Measurements from ENCODE around the gene MEIS1.

MEIS1 gene

GRCh38 chr2:66569321-66569851 lies 134.5 kb downstream of the MEIS1 start (continued):
- TF ChIP-seq ZNF157 (tag by site-specific recombination; IDR thresholded peaks at IDR 0.05) (no peak), ZNF558 (tag by site-specific recombination; IDR thresholded peaks at IDR 0.05) (no peak), MYNN (tag by site-specific recombination; IDR thresholded peaks at IDR 0.05; ENCODE audit: borderline replicate concordance) (no peak), BCL6B (tag by site-specific recombination; IDR thresholded peaks at IDR 0.05) (peak; percentile 33; the same call in 1 of the 2 replicates), ZNF354C (tag by site-specific recombination; IDR thresholded peaks at IDR 0.05; ENCODE audit: borderline replicate concordance, low read depth) (no peak), ZNF610 (tag by site-specific recombination; IDR thresholded peaks at IDR 0.05; ENCODE audit: borderline replicate concordance) (no peak), ZNF514 (tag by site-specific recombination; IDR thresholded peaks at IDR 0.05) (no peak), ZNF121 (tag by site-specific recombination; IDR thresholded peaks at IDR 0.05) (no peak), ZNF426 (tag by site-specific recombination; IDR thresholded peaks at IDR 0.05) (no peak), KLF8 (tag by site-specific recombination; IDR thresholded peaks at IDR 0.05) (no peak), ZNF214 (tag by site-specific recombination; IDR thresholded peaks at IDR 0.05; ENCODE audit: borderline replicate concordance) (no peak), ZSCAN23 (tag by site-specific recombination; IDR thresholded peaks at IDR 0.05) (no peak), ZNF596 (tag by site-specific recombination; IDR thresholded peaks at IDR 0.05) (no peak), ZNF280C (tag by site-specific recombination; IDR thresholded peaks at IDR 0.05) (no peak), SALL2 (tag by site-specific recombination; IDR thresholded peaks at IDR 0.05; ENCODE audit: borderline replicate concordance) (no peak), ZSCAN30 (tag by site-specific recombination; IDR thresholded peaks at IDR 0.05) (no peak), ZNF561 (tag by site-specific recombination; IDR thresholded peaks at IDR 0.05; ENCODE audit: borderline replicate concordance) (peak; percentile 44; the same call in 1 of the 2 replicates), ZBTB8A (tag by site-specific recombination; IDR thresholded peaks at IDR 0.05) (no peak), SP2 (tag by site-specific recombination; IDR thresholded peaks at IDR 0.05) (no peak), ZNF670 (tag by site-specific recombination; IDR thresholded peaks at IDR 0.05; ENCODE audit: low read depth) (no peak), TRIM28 (IDR thresholded peaks at IDR 0.05; ENCODE audit: borderline replicate concordance, low read length) (peak; percentile 90), ZBTB17 (tag by site-specific recombination; IDR thresholded peaks at IDR 0.05) (peak; percentile 68), ZNF555 (tag by site-specific recombination; conservative IDR thresholded peaks at IDR 0.05) (no peak), ZNF571 (tag by site-specific recombination; IDR thresholded peaks at IDR 0.05) (no peak), ZEB2 (tag by site-specific recombination; IDR thresholded peaks at IDR 0.05) (no peak), REST (tag by site-specific recombination; IDR thresholded peaks at IDR 0.05) (no peak), PRDM10 (tag by site-specific recombination; IDR thresholded peaks at IDR 0.05) (0 out of 2 replicates have a peak, but pooled peaks have one; percentile 13), ZNF2 (tag by site-specific recombination; IDR thresholded peaks at IDR 0.05) (0 out of 2 replicates have a peak, but pooled peaks have one; percentile 20), ZNF335 (tag by site-specific recombination; conservative IDR thresholded peaks at IDR 0.05) (no peak), ZNF138 (tag by site-specific recombination; IDR thresholded peaks at IDR 0.05; ENCODE audit: borderline replicate concordance) (no peak), OSR2 (tag by site-specific recombination; IDR thresholded peaks at IDR 0.05) (peak; percentile 50; the same call in 1 of the 2 replicates)

Data from HEK293 (cell line).